ENCODE results near the gene SPOCD1.

GRCh38 chr1:31795096-31795675 is 20.6 kb downstream of the SPOCD1 start:
- TF ChIP-seq POLR2A (IDR thresholded peaks at IDR 0.05) (no peak), CTCF (IDR thresholded peaks at IDR 0.05) (no peak)
